Measurements from ENCODE around the gene ZDHHC14.
"Not testable (repeated sequence)": the region's sequence is repeated elsewhere in the genome, so short reads cannot be mapped to it uniquely, and the experiment has no call there.

Gene ZDHHC14

GRCh38 chr6:157677235-157677634, 296.2 kb downstream of the ZDHHC14 start:
- no peak for DNase-seq

- no peak for DNase-seq
Measured at GRCh38 chr6:157679605-157680580, 298.9 kb downstream of the ZDHHC14 start.

GRCh38 chr6:157681041-157681650, 300.2 kb downstream of the ZDHHC14 start:
- DNase-seq, result no peak

GRCh38 chr6:157682856-157683481, 302.0 kb downstream of the ZDHHC14 start:
- no peak for DNase-seq

GRCh38 chr6:157683707-157684106, 302.7 kb downstream of the ZDHHC14 start:
- no peak for DNase-seq

- DNase-seq, result no peak
Measured at GRCh38 chr6:157684620-157685299, 303.8 kb downstream of the ZDHHC14 start.

- DNase-seq, result no peak
Measured at GRCh38 chr6:157685596-157686280, 304.7 kb downstream of the ZDHHC14 start.

GRCh38 chr6:157688275-157688959, 307.4 kb downstream of the ZDHHC14 start:
- no peak for DNase-seq

GRCh38 chr6:157688960-157689599, 308.1 kb downstream of the ZDHHC14 start:
- DNase-seq, result no peak

GRCh38 chr6:157689875-157690274, 308.9 kb downstream of the ZDHHC14 start:
- DNase-seq, result no peak

- no peak for DNase-seq
Measured at GRCh38 chr6:157690441-157691210, 309.6 kb downstream of the ZDHHC14 start.

GRCh38 chr6:157691621-157692020, 310.6 kb downstream of the ZDHHC14 start:
- not testable (repeated sequence) for DNase-seq

GRCh38 chr6:157693867-157694266, 312.9 kb downstream of the ZDHHC14 start:
- no peak for DNase-seq

- no peak for DNase-seq
Measured at GRCh38 chr6:157695301-157696040, 314.5 kb downstream of the ZDHHC14 start.

GRCh38 chr6:157699777-157700636, 319.0 kb downstream of the ZDHHC14 start:
- no peak for DNase-seq

- not testable (repeated sequence) for DNase-seq
Measured at GRCh38 chr6:157706351-157706750, 325.4 kb downstream of the ZDHHC14 start.

- DNase-seq, result no peak
Measured at GRCh38 chr6:157706883-157707282, 325.9 kb downstream of the ZDHHC14 start.

- DNase-seq, result no peak
Measured at GRCh38 chr6:157707576-157707975, 326.6 kb downstream of the ZDHHC14 start.

GRCh38 chr6:157708239-157708638, 327.2 kb downstream of the ZDHHC14 start:
- DNase-seq, result no peak

Data from activated CD4-positive, alpha-beta T cell treated with anti-CD3 and anti-CD28 coated beads, Interleukin-2, amount 50 U/mL, for 4 hours (primary cell).